IPS DF 6.9 (cell line): ENCODE results near the gene ZNF516.

ENCODE experiments used
- DNase-seq: peaks from one replicate; pipeline ENCODE4 v3.0.0-alpha.2; 2013; ENCODE audit warnings: low read depth, low spot score
- H3K27ac ChIP-seq: one replicate; pipeline ENCODE4 v1.5.1; 2013; ENCODE audit warnings: low read length, control low read depth
- H3K27me3 ChIP-seq: 2 replicates; pipeline ENCODE4 v1.6.1; 2013; ENCODE audit warnings: mild to moderate bottlenecking, low read length; ENCODE audit not compliant: control insufficient read depth, insufficient read depth
- H3K36me3 ChIP-seq: 2 replicates; pipeline ENCODE4 v1.6.1; 2013; ENCODE audit warnings: low read length; ENCODE audit not compliant: control insufficient read depth, insufficient read depth
- H3K4me1 ChIP-seq: 2 replicates; pipeline ENCODE4 v1.6.1; 2013; ENCODE audit warnings: low read length; ENCODE audit not compliant: control insufficient read depth, insufficient read depth
- H3K4me3 ChIP-seq: 2 replicates; pipeline ENCODE4 v1.5.1; 2013; ENCODE audit warnings: mild to moderate bottlenecking, low read length
- H3K9me3 ChIP-seq: 2 replicates; pipeline ENCODE4 v1.6.1; 2013; ENCODE audit warnings: low read length, inconsistent platforms; ENCODE audit not compliant: control insufficient read depth, insufficient read depth
- WGBS: extraction: QIAGEN DNeasy Blood & Tissue Kit; methylation state at CpG from one replicate; pipeline ENCODE4 v1.1.7; 2013; ENCODE audit warnings: mixed read lengths, missing lambda C conversion rate; ENCODE audit not compliant: insufficient read length, insufficient coverage; 5-methylcytosine and 5-hydroxymethylcytosine counted together

Gene ZNF516

DNA sequence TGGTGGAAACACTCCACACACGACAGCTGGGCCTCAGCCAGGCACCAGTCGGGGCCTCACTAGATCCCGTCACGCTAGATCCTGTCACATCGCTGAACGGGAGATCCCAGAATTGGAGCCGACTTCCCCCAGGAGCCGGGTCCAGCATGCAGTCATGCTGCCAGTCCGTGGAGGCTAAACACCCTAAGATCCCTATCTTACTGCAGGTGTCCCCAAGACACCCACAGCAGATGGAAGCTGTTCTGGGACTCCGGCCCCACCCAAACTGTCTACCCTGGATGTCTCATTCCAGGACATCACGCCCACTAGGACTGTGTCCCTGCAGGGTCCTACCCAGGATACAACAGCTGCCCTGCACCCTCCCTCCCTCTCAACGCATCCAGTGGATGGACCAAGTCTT is 23.4 kb downstream of the ZNF516 start:
- no CpG with 5 or more reads among the region's 12 CpGs for WGBS
- no peak overlapping the region for H3K4me3 ChIP-seq
- H3K27me3 ChIP-seq: no peaks in the 10 kb centered on the region
- H3K27ac ChIP-seq: no peak overlapping the region
- H3K4me1 ChIP-seq: no peaks in the 10 kb centered on the region; the same call in 1 of the 2 replicates
- H3K36me3 ChIP-seq: no peaks in the 10 kb centered on the region
- no peaks in the 10 kb centered on the region for H3K9me3 ChIP-seq
- DNase-seq: no peak

DNA sequence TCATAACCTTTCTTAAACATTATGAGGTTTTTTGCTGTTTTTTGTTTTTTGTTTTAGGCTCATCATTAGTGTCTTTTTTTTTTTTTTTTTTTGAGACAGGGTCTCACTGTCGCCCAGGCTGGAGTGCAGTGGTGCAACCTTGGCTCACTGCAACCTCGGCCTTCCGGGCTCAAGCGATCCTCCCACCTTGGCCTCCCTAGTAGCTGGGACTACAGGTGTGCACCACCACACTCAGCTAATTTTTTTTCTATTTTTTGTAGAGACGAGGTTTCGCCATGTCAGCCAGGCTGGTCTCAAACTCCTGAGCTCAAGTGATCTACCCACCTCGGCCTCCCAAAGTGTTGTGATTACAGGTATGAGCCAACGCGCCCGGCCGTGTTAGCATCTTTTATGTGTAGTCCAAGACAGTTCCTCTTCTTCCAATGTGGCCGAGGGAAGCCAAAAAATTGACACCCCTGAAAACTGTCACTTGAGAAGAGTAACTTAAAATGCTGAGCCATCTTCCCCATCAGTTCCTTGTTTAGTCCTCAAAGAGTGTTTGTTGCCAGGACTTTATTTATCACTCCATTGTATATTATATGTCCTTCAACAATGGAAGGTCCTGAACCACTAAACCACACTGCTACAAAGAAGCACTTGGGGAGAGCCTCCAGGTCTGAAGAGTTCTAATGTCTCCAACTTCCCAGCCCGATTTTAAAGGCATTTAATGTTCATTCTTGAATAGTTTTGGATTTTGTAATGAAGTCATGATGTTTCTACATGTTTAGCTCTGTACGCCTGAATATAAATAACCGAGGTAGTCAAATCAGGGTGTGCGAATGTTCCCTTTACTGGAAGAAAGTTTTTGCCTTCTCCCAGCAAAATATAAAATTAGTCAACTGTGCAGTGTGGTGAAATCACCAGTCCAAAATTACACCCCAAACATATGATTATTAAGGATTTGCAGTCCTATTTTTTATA is 26.4 kb downstream of the ZNF516 start:
- H3K27me3 ChIP-seq: no peaks in the 10 kb centered on the region
- H3K27ac ChIP-seq: no peak overlapping the region
- H3K9me3 ChIP-seq: no peaks in the 10 kb centered on the region
- WGBS: no CpG with 5 or more reads among the region's 16 CpGs
- H3K36me3 ChIP-seq: no peaks in the 10 kb centered on the region
- H3K4me3 ChIP-seq: no peak overlapping the region
- no peaks in the 10 kb centered on the region; the same call in 1 of the 2 replicates for H3K4me1 ChIP-seq
- DNase-seq: no peak

DNA sequence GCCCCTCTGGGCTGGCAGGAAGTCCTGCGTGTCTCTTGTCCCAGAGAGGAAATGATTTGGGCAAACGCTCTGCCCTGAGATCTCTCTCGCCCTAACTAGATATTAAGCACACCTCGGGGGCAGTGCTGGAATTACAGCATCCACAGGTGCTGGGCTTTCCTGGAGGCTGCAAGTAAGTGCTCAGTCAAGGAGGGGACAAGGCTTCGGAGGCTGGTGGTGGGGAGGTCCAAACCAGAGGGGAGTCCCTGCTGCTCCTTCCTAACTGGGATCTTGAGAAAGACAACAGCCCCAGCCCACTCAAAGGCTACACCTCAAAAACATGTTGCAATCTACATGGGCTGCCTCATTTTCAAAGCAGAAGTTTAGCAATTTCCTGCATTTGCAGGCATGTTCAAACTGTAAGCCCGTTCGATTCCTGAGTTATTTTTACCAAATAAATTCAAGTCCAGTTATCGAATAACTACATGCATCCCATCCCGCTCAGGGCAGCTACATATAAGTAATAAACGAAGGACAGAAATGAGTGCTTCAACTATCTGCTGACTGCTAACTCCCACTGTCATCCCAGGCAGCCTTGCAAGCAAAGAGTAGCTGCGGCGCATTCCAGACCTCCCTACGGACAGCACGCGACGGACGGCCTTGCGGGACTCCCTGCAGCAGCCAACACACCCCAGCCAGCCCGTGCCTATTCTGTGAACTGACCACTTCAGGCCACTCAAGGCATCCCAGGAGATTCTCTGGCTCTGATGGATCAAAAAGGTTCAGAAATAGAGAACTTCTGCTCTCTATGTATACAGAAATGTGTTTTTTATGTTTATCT is 27.5 kb downstream of the ZNF516 start:
- no CpG with 5 or more reads among the region's 19 CpGs for WGBS
- DNase-seq: no peak
- H3K27me3 ChIP-seq: no peaks in the 10 kb centered on the region
- H3K36me3 ChIP-seq: no peaks in the 10 kb centered on the region
- no peaks in the 10 kb centered on the region for H3K9me3 ChIP-seq
- H3K27ac ChIP-seq: no peak overlapping the region
- H3K4me1 ChIP-seq: no peaks in the 10 kb centered on the region; the same call in 1 of the 2 replicates
- H3K4me3 ChIP-seq: no peak overlapping the region

DNA sequence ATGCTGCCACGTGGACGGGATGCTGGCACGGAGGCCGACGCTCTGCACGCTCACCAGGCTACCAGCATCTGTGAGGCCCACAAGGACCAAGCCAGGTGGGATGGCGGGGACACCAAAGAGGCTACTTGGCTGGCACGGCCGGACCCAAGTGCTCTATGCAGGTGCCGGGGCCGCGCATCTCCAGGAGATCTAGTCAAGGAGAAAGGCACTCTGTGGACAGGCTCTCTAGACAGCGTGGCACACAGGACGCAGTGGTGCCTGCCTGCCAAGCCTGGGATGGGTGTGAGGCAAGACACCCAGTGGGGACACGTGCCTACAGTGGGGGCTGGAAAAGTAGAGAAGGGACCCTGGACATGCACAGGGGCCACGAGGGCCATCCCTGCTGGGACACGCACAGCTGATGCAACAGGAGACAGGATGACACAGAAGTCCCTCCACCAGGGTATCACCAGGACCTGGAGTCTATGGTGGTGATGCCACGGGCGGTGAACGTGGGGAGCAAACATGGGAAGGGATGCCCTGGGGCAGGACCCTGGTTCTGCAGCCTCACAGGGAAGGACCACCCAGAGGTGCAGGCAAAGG is 28.5 kb downstream of the ZNF516 start:
- Histone ChIP-seq H3K4me3 (no peak overlapping the region), H3K27ac (no peak overlapping the region), H3K36me3 (no peaks in the 10 kb centered on the region), H3K27me3 (no peaks in the 10 kb centered on the region), H3K9me3 (no peaks in the 10 kb centered on the region), H3K4me1 (no peaks in the 10 kb centered on the region; the same call in 1 of the 2 replicates)
- DNase-seq: no peak
- WGBS: no CpG with 5 or more reads among the region's 20 CpGs

DNA sequence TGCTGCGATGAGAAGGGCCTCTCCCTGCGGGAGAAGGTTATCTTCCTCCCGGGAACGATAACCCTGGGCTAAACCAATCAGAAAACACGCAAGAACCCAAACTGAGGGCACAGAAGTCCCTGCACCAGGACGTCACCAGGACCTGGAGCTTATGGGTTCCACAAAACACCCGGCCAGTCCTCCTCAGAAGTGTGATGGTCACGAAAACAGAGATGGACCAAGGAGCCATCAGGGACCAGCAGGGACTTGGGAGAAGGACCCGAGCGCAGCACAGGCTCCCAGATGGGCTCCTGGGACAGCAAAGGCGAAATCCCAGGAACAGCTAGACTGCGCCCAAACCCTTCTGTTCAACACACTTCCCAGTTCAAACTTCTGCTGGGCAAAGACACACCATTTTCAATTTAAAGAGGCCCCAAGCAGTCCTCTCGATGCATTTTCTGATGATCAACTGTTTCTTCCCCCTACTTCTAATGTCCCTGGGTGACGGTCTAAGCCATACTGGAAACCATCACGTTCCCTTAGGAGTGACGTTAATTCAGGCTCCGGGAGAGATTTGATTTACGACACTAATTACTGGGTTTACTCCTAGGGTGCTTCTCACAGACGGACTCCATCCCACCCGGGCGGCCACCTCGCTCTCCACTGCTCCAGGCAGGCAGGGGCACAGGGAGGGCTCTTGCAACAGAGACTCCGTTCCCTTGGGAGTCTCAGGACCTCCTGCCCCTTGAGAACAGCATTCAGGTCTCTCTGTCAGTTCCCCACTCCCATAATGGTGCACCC is 29.2 kb downstream of the ZNF516 start:
- no peak for DNase-seq
- H3K27ac ChIP-seq: no peak overlapping the region

DNA sequence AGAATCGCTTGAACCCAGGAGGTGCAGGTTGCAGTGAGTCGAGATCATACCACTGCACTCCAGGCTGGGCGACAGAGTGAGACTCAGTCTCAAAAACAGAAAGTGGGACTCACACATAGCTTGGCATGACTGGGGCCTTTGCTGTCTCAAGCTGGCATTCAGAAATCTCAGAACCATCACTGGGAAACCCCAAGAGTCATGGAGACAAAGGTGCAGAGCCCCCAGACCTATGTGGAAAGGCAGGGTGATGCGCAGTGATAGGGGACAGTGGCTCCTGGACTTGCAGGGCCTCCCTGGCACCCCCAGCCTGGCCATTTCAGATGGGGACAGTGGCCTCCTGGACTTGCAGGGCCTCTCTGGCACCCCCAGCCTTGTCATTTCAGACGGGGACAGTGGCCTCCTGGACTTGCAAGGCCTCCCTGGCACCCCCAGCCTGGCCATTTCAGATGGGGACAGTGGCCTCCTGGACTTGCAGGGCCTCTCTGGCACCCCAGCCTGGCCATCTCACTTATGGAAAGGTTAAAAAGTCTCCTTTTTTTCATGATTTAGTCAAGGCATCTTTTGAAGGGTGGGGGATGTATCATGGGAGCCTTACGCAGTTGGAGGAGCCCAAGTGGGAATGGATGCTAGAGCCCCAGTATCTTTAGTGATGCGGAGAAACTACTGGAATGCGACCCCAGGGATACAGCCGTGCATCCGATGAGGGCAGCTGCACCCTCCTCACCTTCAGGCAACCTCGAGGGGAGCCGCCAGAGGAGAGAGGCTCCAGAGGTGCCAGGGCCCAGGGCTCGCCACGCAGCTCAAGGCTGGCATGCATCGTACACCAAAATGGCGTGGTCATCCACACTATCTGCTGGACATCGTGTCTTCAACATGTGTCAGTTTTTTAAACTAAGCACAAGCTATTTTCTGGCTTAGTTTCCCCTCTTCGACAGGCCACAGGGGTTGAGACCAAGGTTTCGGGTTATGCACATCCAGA is 30.5 kb downstream of the ZNF516 start:
- no peaks in the 10 kb centered on the region; the same call in 1 of the 2 replicates for H3K4me1 ChIP-seq
- no peak overlapping the region for H3K27ac ChIP-seq
- H3K27me3 ChIP-seq: no peaks in the 10 kb centered on the region
- H3K4me3 ChIP-seq: no peak overlapping the region
- WGBS: no CpG with 5 or more reads among the region's 19 CpGs
- DNase-seq: no peak
- H3K9me3 ChIP-seq: no peaks in the 10 kb centered on the region
- no peaks in the 10 kb centered on the region for H3K36me3 ChIP-seq

More for the DNA sequence above, 29.2 kb downstream of the ZNF516 start:
- Histone ChIP-seq H3K36me3 (no peaks in the 10 kb centered on the region), H3K4me1 (no peaks in the 10 kb centered on the region; the same call in 1 of the 2 replicates), H3K27me3 (no peaks in the 10 kb centered on the region), H3K4me3 (no peak overlapping the region), H3K9me3 (no peaks in the 10 kb centered on the region)
- no CpG with 5 or more reads among the region's 23 CpGs for WGBS

DNA sequence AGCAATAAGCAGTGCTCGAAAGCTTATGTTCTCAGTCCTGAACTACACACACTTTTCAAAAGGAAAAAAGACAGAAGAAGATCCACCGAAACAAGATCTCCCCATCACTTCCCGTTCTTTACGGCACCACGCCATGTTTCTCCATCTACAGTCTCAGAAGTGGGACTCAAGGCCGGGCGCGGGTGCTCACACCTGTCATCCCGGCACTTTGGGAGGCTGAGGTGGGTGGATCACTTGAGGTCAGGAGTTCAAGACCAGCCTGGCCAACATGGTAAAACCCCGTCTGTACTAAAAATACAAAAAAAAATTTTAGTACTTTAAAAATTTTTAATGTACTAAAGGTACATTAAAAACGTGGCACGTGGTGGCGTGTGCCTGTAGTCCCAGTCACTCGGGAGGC is 31.2 kb downstream of the ZNF516 start:
- DNase-seq: no peak
- Histone ChIP-seq H3K36me3 (no peaks in the 10 kb centered on the region), H3K27ac (no peak overlapping the region), H3K4me3 (no peak overlapping the region), H3K9me3 (no peaks in the 10 kb centered on the region), H3K27me3 (no peaks in the 10 kb centered on the region), H3K4me1 (no peaks in the 10 kb centered on the region; the same call in 1 of the 2 replicates)
- no CpG with 5 or more reads among the region's 14 CpGs for WGBS

DNA sequence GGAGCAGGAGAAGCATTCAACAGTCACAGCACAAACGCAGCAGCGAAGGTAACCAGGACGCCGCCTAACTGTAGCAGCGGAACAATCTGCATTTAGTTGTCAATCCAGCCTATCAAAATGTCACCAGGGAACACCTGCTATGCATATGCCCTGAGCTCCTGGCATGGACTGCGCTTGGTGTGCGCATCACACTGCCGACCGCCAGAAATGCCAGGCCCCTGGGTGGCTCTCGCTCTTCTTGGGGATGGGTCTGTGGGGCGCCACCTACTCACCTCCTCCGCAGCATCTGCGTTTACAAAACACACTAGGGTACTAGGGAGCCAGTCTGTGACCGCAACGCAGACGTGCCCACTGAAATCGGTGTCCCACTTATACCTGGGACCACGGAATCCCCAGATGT is 31.7 kb downstream of the ZNF516 start:
- no peak for DNase-seq
- H3K9me3 ChIP-seq: no peaks in the 10 kb centered on the region
- H3K27ac ChIP-seq: no peak overlapping the region
- H3K27me3 ChIP-seq: no peaks in the 10 kb centered on the region
- no CpG with 5 or more reads among the region's 18 CpGs for WGBS
- H3K36me3 ChIP-seq: no peaks in the 10 kb centered on the region
- no peak overlapping the region for H3K4me3 ChIP-seq
- H3K4me1 ChIP-seq: no peaks in the 10 kb centered on the region; the same call in 1 of the 2 replicates

DNA sequence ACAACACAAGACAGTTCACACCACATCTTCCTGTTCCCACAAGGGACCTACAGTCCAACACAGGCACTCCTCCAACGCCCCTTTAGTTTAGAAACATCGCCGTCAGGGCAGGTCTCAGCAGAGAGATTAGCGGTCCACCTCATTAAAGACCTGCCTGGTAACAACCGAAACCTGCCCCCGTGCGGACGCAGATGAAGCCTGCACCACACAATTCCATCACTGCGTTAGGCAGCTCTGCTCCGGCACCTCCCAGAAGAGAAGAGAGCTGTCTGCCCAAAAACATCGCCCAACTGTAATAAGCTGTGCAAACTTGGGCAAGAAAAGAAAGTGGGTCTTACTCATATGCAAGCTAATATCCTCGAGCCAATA is 32.7 kb downstream of the ZNF516 start:
- no peaks in the 10 kb centered on the region for H3K27me3 ChIP-seq
- no CpG with 5 or more reads among the region's 12 CpGs for WGBS
- H3K9me3 ChIP-seq: no peaks in the 10 kb centered on the region
- no peak overlapping the region for H3K27ac ChIP-seq
- H3K4me3 ChIP-seq: no peak overlapping the region
- H3K36me3 ChIP-seq: no peaks in the 10 kb centered on the region
- H3K4me1 ChIP-seq: no peaks in the 10 kb centered on the region
- DNase-seq: no peak
